Sigmoid colon (tissue), 4 donors: Measurements from ENCODE around the gene STRN.

Experiments used
- CTCF ChIP-seq, 4 experiments: fragments of 450-650 bp in 3 of 4; fragments of 200-600 bp in 1 of 4; IDR thresholded peaks; one replicate each; pipeline ENCODE4 v1.5.1; 2016 to 2019; ENCODE audit warnings: antibody characterized with exemption in 4 of 4, mild to moderate bottlenecking in 3 of 4, moderate library complexity in 2 of 4
- EP300 ChIP-seq, 4 donors: sonication (generic); formaldehyde crosslinking; IDR thresholded peaks; one replicate each; pipeline ENCODE4 v1.6.1; 2017; ENCODE audit warnings: antibody characterized with exemption in 4 of 4
- POLR2A ChIP-seq, 2 donors: fragments of 450-650 bp; IDR thresholded peaks; one replicate each; pipeline ENCODE4 v1.6.1; 2016; ENCODE audit warnings: antibody characterized with exemption in 2 of 2, mild to moderate bottlenecking in 2 of 2, moderate library complexity in 2 of 2
- POLR2AphosphoS5 ChIP-seq, 4 donors: sonication (generic); formaldehyde crosslinking; IDR thresholded peaks; one replicate each; pipeline ENCODE4 v1.6.1; 2017; ENCODE audit warnings: antibody characterized with exemption in 4 of 4

- no peak for TF ChIP-seq POLR2AphosphoS5 (IDR thresholded peaks at IDR 0.05)
- TF ChIP-seq CTCF (IDR thresholded peaks at IDR 0.05) = no peak
- no peak for TF ChIP-seq EP300 (IDR thresholded peaks at IDR 0.05)
- TF ChIP-seq POLR2A (IDR thresholded peaks at IDR 0.05) = no peak
These were observed 60.1 kb downstream of the STRN start for GRCh38 chr2:36906277-36906676.
